GM18498 (cell line): ENCODE measurements around the gene SH3BP2.

Source experiments
- ATAC-seq: cut with Tn5 transposase; IDR thresholded peaks from one replicate; pipeline ENCODE4 v1.9.1; 2021; ENCODE audit warnings: mild to moderate bottlenecking, moderate library complexity; ENCODE audit not compliant: unreplicated experiment

Gene SH3BP2

GRCh38 chr4:2868877-2869487 is 76.1 kb downstream of the SH3BP2 start:
- ATAC-seq: no peak

- ATAC-seq: no peak
These were observed 76.8 kb downstream of the SH3BP2 start for GRCh38 chr4:2869659-2870058.

- ATAC-seq: no peak
These were observed 77.2 kb downstream of the SH3BP2 start for GRCh38 chr4:2870082-2870481.

- no peak for ATAC-seq
These were observed 78.6 kb downstream of the SH3BP2 start for GRCh38 chr4:2871466-2871865.

- no peak for ATAC-seq
These were observed 79.0 kb downstream of the SH3BP2 start for GRCh38 chr4:2871911-2872310.

GRCh38 chr4:2873329-2873728 is 80.4 kb downstream of the SH3BP2 start:
- no peak for ATAC-seq

- ATAC-seq: no peak
These were observed 82.0 kb downstream of the SH3BP2 start for GRCh38 chr4:2874861-2875260.

GRCh38 chr4:2875556-2875955 is 82.7 kb downstream of the SH3BP2 start:
- ATAC-seq: no peak

GRCh38 chr4:2878346-2878745 is 85.5 kb downstream of the SH3BP2 start:
- no peak for ATAC-seq

GRCh38 chr4:2879026-2879425 is 86.1 kb downstream of the SH3BP2 start:
- ATAC-seq: no peak

- no peak for ATAC-seq
These were observed 88.5 kb downstream of the SH3BP2 start for GRCh38 chr4:2881431-2881830.

- no peak for ATAC-seq
These were observed 89.5 kb downstream of the SH3BP2 start for GRCh38 chr4:2882341-2882740.

- ATAC-seq: no peak
These were observed 93.3 kb downstream of the SH3BP2 start for GRCh38 chr4:2886161-2886560.

- ATAC-seq: no peak
These were observed 93.7 kb downstream of the SH3BP2 start for GRCh38 chr4:2886622-2887021.

- ATAC-seq: no peak
These were observed 94.5 kb downstream of the SH3BP2 start for GRCh38 chr4:2887343-2887742.

GRCh38 chr4:2888886-2889285 is 96.0 kb downstream of the SH3BP2 start:
- ATAC-seq: no peak
